ENCODE results near the gene PFAS.
A peak's percentile ranks its signal among the peaks of the same experiment; 100 is the strongest.

The PFAS gene

DNA sequence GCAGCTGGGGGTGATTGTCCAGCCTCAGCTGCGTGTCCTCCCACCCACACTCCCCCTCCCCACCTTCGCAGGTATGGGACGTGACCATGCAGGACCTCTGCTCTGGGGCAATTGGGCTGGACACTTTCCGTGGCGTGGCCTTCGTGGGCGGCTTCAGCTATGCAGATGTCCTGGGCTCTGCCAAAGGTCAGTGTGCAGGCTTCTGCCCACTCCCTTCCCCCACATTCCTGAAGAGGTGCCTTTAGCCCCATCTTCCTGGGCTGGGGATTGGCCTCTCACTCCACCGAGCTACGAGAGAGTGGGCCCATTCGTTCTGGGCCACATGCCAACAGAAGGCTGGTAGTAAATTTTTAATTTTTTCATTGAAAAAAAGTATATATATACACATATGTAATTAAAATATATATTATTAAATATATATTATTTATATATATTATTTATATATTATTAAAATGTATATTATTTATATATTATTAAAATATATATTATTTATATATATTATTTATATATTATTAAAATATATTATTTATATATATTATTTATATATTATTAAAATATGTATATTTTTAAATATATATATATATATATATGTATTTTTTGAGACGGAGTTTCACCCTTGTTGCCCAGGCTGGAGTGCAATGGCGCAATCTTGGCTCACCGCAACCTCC, 18.5 kb downstream of the PFAS start:
- no peak for DNase-seq

DNA sequence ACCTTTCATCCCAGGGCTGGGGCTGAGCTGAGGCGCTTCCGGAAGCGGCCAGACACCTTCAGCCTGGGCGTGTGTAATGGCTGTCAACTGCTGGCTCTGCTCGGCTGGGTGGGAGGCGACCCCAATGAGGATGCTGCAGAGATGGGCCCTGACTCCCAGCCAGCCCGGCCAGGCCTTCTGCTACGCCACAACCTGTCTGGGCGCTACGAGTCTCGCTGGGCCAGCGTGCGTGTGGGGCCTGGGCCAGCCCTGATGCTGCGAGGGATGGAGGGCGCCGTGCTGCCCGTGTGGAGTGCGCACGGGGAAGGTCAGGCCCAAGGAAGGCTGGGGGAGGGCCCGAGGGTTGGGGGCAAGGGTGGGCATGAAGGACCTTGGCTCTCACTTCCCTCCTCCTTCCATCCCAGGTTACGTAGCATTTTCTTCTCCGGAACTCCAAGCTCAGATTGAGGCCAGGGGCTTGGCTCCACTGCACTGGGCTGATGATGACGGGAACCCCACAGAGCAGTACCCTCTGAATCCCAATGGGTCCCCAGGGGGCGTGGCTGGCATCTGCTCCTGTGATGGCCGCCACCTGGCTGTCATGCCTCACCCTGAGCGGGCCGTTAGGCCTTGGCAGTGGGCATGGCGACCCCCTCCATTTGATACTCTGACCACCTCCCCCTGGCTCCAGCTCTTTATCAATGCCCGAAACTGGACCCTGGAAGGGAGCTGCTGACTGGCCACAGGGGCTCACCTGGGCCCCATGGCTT, 19.6 kb downstream of the PFAS start:
- no peak for DNase-seq

DNA sequence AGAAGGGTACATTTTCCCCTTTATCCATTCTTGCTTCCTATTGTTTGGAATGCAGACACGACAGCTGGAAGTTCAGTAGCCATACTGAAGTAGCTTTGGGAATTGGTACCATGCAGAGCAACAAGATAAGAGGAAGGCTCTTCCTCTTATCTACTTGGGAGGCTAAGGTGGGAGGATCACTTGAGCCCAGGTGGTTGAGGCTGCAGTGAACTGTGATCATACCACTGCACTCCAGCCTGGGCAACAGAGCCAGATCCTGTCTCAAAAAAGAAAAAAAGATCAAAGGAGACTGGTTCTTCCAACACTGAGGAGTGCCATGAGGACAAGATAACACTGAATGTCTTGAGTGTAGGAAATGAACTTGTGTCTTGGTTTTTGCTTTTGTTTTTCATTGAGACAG, 23.3 kb downstream of the PFAS start:
- no peak for DNase-seq

DNA sequence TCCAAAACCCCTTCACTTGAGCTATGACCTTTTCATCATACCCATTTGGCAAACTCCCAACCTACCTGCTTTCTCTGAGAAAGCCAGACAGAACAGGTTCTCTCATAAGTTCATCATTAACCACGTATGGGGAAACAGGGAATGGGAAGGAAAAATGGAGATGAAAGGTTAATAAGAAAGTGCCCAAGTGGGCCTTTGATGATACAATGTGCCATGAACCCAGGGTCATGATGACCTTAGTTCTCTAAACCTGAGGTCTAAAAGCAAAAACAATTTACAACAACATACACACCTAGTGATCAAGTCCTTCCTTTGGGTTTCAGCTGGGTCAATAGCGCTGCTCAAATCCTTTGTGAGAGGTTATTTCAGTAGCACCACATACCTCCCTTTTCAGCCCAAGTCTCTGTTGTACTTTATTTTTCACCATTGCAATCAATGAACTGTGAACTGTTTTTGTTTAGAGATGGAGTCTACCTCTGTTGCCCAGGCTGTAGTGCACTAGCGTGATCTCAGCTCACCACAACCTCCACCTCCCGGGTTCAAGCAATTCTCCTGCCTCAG, 24.9 kb downstream of the PFAS start:
- DNase-seq, result no peak

DNA sequence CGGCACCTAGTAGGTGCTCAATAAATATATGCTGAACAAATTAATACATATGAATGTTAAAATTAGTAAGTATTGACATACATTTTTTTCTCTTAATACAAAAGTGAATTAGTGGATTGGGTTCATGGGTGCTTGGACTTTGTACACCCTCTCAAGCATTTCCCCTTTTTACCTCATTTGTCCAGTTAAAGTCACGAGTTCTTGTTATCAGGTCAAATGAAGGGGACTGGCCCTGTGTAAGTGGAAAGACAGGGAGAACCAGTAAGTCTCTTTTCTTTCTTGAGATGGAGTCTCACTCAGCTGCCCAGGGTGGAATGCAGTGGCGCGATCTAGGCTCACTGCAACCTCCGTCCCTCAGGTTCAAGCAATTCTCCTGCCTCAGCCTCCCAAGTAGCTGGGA, 25.7 kb downstream of the PFAS start:
- no peak for DNase-seq

DNA sequence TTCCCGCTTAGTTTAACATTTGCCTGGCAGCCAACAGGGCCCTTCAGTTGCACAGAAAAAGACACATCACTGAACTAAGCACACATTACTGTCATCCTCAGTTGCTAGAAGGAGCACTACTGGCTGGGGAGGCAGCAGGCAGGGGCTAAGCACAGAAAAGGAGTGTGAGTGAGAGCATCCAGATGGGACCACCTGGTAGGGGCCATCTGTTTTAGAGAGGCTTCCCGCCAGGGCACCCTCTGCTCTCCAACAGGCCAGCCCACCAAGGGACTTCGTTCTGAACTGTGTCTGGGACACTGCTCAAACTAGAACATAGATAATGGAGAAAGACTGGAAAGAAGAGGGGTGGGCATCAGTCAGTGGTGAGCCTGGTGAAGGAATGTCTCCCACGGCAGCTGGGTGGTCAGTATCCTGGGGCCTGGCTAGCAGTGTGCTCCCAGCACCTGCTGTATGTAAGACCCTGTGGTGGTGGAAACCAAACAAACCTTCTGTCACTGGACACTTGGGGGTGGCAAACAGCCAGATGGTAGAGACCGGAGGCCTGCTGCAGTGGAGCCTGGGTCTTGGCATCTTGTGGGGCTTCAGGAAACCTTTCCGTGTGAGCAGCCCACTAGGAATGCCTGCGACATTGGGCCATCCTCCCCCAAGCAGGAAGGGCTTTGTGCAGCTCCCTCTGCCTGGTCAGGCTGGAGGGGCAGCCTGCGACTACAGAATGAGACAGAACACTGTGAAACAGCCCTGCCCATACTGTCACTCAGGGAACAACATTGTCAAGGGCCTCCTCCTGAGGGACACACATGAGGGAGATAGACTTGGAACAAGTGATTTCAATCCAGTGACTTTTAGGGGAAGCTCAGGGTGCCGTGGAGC, 26.6 kb downstream of the PFAS start:
- no peak for DNase-seq

DNA sequence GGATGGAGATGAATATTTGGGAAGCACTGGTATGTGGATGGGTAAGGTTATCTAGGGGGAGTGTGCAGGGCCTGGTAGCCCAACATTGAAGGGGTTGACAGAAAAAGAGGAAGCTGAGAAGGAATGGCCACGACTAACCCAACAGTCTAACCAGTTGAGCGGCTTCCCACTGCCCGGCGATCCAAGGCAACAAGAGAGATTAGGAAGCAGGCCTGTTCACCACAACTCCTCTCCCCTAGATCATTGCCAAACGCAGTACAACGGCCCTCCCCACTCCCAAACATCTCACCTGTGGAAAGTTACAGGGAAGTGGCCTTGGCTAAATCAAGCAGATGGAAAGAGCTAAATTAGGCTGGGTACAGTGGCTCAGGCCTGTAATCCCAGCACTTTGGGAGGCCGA, 28.2 kb downstream of the PFAS start:
- DNase-seq, result no peak

DNA sequence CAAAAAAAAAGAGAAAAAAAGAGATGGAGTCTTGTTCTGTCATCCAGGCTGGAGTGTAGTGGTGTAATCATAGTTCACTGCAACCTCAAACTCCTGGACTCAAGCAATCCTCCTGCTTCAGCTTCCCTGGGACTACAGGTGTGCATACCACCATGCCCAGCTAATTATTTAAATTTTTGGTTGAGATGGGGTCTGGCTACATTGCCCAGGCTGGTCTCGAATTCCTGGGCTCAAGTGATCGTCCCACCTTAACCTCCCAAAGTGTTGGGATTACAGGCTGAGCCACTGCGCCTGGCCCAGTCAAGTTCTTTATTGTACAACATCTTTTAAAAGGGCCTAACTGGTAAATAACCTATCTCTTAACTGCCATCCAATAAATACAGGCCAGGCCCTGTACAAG, 33.3 kb downstream of the PFAS start:
- DNase-seq, result no peak

DNA sequence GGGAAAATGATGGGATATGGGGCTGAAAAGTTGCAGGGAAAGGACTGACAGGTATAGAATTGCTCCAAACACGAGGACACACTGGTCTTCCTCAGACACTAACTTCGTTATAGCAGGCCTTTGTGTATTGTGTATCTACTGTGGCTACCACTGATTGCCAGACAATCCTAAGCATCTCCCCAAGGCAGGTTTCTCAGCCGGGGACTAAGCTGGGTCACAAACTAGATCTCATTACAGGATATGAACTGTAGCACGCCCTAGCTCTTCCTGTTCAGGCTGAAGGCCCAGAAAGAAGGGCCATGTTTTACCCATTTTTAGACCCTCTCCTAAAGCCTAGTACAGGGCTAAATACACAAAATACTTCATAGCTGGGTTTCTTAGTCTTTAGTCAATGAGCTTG, 34.3 kb downstream of the PFAS start:
- no peak for DNase-seq

DNA sequence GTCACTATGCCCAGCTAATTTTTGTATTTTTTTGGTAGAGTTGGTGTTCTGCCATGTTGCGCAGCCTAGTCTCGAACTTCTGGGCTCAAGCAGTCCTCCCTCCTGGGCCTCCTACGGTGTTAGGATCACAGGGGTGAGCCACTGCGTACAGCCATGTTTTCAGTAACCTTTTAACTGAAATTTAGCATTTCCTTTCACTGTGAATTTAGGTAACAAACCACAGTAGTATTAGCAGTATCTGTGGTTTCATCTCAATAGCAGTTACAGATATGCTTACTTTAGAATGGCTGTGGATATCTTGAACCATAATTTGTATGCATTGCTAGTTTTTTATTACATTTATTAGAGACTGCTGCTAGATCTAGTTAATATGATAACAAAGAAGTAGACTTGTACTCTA, 35.0 kb downstream of the PFAS start:
- DNase-seq, result no peak

DNA sequence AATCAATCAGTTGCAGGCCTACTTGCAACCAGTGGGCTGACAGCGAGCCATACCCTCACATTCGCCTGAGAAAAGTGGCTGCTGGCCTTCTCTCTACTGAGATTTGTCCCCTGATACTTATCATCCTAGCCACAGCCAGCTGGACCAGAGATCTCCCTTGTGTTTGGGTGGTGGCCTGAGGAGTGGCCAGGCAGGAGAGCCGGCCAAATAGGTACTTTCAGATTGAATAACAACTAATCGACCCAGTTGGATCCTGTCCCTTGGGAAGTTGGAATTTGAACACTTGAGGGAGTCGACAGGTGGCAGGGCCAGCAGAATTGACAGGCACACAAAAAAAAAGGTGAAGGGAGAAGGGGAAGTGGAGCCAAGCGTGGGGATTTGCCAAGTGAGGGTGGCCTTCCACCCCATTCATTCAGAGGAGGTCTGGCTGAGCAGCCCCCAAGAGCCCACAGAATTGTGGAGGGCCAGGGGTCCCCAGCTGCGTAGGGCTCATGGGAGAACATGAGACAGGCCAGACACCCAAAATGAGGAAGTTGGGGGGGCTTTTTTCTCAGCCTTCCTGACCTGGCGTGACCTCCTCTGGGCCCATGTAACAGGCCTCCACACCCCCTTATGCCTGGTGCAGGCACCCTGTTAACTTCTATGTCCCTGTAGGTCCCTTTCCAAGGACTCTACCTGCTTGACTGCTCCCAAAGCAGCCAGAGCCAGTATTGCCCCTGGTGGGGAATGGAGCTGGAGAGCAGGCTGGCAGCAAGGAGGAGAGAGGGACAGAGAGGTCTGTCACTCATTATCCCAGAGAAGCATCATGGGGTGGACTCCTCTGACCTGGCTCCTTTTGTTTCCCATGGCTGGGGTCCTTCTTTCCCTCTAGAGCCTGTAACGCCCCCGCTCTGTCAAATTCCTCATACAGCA, 36.4 kb downstream of the PFAS start:
- no peak for DNase-seq

DNA sequence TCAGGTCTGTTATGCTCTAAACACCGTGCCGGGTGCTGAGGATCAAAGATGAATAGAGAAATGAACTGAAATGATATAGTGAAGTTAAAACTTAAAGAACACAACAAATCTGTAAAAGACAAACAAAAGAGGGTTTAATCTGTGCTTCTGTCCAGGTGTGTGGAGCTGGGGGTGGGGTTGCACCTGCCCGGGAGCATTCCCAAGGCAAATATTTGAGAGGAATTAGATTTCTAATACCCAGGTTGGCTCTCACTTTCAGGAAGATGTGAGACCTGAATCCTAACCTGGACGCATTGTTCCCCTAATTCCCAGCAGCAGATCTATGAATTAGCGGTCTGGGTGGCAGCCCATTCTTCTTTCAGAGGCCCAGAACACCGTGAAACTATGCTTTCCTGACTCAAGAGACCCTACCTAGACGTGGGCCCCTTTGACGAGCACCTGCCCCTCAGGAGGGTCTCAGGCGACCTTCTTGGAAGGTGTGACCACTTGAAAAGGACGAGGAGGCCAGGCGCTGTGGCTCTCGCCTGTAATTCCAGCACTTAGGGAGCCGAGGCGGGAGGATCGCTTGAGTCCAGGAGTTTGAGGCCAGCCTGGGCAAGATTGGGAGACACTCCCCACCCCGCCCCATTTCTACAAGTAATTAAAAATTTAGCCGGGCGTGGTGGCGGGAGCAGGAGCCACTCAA, 38.7 kb downstream of the PFAS start:
- no peak for DNase-seq

DNA sequence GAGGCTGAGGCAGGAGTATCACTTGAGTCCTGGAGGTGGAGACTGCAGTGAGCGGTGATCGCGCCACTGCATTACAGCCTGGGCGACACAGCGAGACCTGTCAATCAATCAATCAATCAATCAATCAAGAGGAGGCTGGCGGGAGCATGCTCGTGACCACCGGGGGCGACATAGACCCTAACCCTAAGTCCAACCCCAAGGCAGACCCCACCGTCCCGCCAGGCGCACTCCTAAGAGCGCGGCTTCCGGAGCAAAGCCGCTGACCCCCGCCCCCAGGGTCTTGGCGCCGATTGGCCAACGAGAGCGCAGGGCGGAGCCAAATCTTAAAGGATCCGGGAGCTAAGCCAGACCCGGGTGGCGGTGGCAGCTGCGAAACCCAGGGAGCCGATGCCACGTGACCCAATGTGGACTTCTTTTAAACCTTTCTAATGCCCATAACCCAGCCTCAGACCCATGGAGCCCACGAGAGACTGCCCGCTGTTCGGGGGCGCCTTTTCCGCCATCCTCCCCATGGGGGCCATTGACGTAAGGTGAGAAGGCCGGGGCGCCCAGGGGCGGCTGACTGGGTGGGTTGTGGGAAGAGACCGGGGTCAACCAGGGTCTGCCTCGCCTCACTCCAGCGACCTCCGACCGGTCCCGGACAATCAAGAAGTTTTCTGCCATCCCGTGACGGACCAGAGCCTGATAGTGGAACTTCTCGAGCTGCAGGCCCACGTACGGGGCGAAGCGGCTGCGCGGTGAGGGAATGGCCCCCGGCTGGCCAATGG, 39.4 kb downstream of the PFAS start, which contains the start of gene RANGRF:
Gene RANGRF (plus strand): TSS at position 335 of the 767 bp plus-strand sequence. CDS start 119 bp downstream, at position 454.
- DNase-seq, result peak; percentile 92

DNA sequence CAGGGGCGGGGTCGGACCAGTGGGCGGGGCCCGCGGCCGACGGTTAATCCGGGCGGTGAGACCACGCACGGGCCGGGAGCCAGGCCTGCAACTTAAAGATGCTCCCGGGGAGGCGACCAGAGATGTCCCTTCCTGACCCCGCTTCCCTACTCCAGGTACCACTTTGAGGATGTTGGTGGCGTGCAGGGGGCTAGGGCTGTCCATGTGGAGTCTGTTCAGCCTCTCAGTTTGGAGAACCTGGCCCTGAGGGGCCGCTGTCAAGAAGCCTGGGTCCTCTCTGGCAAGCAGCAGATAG, 40.0 kb downstream of the PFAS start:
- DNase-seq, result peak; percentile 70

DNA sequence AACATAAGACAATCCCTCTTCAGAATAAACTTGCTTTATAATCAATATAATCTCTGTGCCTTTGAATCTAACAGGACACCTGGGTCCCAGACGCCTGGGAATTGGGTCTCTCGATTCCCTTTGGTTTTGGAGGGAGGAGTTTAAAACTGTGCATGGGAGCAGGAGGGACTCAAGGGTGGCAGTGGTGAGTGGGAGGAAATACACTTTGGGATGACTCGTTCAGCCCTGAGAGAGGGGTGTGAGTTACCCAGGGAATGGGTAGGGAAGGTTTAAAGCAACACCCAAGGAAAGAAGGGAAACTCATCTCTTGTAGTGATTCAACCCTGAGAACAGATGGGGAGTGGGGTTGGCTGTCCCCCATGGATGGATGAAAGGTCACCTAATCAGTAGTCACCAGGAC, 41.0 kb downstream of the PFAS start:
- DNase-seq, result no peak

DNA sequence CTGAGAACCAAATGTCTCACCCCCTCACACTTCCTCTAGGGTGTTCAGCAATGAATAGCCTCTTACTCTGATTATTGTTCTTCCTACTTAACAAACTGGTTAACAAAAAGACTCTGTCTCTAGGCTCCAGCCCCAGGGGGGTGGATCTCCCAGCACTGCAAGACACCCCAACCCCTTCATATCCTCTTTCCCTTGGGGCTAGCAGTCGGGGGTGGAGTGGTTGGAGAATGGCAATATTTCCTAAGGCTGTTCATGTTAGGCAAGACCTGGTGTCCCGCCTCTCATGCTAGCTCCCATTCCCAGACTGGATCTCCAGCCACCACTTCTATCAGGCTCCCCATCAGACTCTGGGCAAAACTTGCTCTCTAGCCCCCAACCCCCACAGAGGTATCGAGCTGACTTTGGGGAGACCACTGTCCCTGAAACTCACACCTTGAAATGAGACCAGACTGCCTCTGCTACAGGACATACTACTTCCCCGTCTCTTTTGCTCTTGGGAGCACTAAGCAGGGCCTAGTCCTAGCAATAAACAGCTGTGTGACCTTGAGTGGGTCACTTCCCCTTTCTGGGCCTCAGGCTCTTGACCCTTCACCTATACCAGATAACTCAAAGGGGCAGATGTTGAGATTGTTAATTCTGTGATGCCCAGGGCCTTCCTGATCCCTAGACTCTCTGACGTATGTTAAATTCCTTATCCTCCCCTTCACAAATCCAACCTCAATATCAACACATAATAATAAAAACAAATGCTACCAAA, 43.7 kb downstream of the PFAS start:
- DNase-seq, result no peak

DNA sequence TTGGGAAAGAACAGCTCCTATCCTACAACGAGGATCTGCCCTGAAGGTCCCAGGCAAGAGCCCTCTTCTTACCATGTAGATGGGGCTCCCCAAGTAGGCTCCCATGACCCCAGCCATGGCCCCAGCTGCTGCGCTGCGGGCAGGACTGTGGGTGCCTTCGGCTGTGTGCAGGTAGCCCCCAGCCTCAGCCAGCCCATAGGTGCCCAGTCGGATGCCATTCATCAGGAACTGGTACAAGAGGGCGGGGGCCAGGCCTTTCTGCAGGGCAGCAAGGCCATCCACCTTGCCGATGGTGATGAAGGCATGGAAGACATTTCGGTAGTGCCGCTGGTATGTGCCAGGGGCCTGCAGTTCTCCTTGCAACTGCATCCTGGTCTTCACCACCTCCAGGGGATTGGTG, 45.3 kb downstream of the PFAS start:
- no peak for DNase-seq

DNA sequence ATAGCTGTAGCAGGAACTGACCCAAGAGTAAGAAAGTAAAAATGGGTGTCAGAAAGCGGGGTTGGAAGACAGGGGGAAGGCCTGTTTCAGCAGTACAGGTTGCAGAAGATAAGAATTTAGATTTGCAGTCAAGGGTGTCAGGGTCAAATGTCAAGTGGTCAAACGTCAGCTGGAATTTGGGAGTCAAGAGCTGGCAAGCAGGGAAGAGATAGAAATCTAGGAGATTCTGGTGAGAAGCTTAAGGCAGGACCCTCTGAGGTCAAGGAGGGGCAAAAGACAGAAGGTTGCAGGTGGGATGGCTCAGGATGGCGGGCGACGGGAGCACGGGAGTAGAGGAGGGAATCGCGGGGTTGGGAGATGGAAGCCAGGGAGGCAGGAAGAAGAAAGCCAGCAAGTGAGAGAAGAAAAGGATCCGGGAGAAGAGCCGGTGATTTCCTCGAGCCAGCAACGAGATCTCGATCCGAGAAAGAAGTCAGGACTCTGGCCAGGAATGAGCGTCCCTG, 45.8 kb downstream of the PFAS start:
- DNase-seq, result no peak

DNA sequence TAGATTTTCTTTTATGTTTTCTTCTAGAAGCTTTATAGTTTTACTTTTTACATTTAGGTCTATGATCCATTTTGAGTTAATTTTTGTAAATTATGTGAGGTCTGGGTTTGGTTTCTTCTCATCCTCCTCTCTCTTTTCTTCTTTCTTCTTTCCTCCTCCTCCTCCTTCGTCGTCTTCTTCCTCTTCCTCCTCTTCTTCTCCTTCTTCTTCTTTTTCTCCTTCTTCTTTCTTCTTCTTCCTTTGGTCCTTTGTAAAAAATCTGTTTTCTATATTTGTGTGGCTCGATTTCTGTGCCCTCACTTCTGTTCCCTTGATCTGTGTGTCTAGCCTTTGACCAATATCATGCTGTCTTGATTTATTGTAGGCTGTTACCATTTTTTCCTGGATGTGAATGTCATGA, 51.1 kb downstream of the PFAS start:
- DNase-seq, result no peak

DNA sequence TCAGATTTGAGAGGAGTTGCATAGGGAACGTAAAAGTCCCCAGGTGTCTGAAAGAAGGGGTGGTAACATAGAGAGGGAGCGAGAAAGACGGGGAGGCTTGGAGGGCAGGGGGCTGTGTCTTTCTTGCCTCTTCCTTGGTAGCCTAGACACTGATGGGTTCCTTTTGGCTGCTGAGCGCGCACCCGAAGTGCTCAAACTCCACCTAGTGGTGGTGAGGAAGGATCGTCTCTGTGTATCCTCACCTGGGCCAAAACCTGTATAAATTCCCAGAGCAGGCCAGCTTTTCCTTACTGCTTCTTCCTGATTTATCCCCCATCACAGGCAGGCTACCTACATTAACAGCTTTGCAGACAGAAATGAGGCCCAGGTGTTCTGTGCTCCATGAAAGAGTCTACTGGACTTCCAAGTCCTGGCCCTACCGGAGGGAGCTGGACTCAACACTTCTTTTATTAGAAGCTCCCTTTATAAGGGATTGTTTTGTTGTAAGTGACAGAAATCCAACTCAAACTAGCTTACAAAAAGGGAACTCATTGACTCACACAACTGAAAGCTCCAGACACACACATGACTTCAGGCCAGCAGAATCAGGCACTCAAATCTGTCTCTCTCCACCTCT, 51.6 kb downstream of the PFAS start:
- peak; percentile 78 for DNase-seq
